PC-3 (cell line): Measurements from ENCODE around the gene CDH13. TPM values are rescaled to one million over a fixed set of nuclear protein-coding genes. Genes with fewer than 3 reads are reported as not detected.

Experiments used
- ATAC-seq: fragments of 200-7000 bp; cut with Tn5 transposase; 2 replicates; pipeline ENCODE4 v1.9.1; 2020; ENCODE audit warnings: mild to moderate bottlenecking, moderate library complexity
- BruUV-seq: library from RNA; stranded (reverse); fragments of 400-500 nt; replicated peaks from 2 replicates; lab custom pipeline; 2021; lab: Mats Ljungman, UMichigan
- CTCF ChIA-PET: fragments of 300-600 bp; sonication (Branson Sonifier 250); formaldehyde crosslinking; loops from one replicate; lab custom pipeline; 2022; ENCODE audit warnings: antibody characterized with exemption; lab: Charles Lee
- POLR2A ChIA-PET: fragments of 300-600 bp; sonication (Branson Sonifier 250); formaldehyde crosslinking; loops from one replicate; lab custom pipeline; 2022; ENCODE audit warnings: antibody characterized with exemption; ENCODE audit not compliant: unreplicated experiment; lab: Charles Lee
- DNase-seq: peaks from one replicate; pipeline ENCODE4 v3.0.0-alpha.2; 2015
- H2AFZ ChIP-seq: fragments of 300-600 bp; sonication (generic); 2 replicates; pipeline ENCODE4 v1.6.0; 2016; ENCODE audit warnings: antibody characterized with exemption, low read length
- H3F3A ChIP-seq: fragments of 300-600 bp; sonication (generic); one replicate; pipeline ENCODE4 v1.6.0; 2017; ENCODE audit warnings: antibody characterized with exemption, low read length, control low read depth, mild to moderate bottlenecking; ENCODE audit not compliant: unreplicated experiment
- H3K27ac ChIP-seq: fragments of 300-600 bp; sonication (generic); 2 replicates; pipeline ENCODE4 v1.5.1; 2016; ENCODE audit warnings: mild to moderate bottlenecking, low read length
- H3K27me3 ChIP-seq: fragments of 300-600 bp; sonication (generic); 2 replicates; pipeline ENCODE4 v1.6.1; 2016; ENCODE audit warnings: low read length, mixed read lengths
- H3K36me3 ChIP-seq: fragments of 300-600 bp; sonication (generic); 2 replicates; pipeline ENCODE4 v1.6.1; 2016; ENCODE audit warnings: low read depth, mixed run types, low read length, mixed read lengths
- H3K4me1 ChIP-seq: fragments of 300-600 bp; sonication (generic); 2 replicates; pipeline ENCODE4 v1.5.1; 2016; ENCODE audit warnings: low read length; ENCODE audit not compliant: insufficient read depth
- H3K4me2 ChIP-seq: fragments of 300-600 bp; sonication (generic); 2 replicates; pipeline ENCODE4 v1.6.0; 2016; ENCODE audit warnings: low read length
- H3K4me3 ChIP-seq: fragments of 300-600 bp; sonication (generic); 2 replicates; pipeline ENCODE4 v1.5.1; 2016; ENCODE audit warnings: mild to moderate bottlenecking, low read length, mixed read lengths
- H3K79me2 ChIP-seq: fragments of 300-600 bp; sonication (generic); 2 replicates; pipeline ENCODE4 v1.6.1; 2017; ENCODE audit warnings: low read length, mixed read lengths
- H3K9ac ChIP-seq: fragments of 300-600 bp; sonication (generic); 2 replicates; pipeline ENCODE4 v1.6.0; 2016; ENCODE audit warnings: mild to moderate bottlenecking, low read length
- H3K9me2 ChIP-seq: fragments of 300-600 bp; sonication (generic); replicated peaks from 2 replicates; pipeline ENCODE4 v1.6.1; 2016; ENCODE audit warnings: mixed run types, low read length, mixed read lengths
- H3K9me3 ChIP-seq: fragments of 300-600 bp; sonication (generic); 2 replicates; pipeline ENCODE4 v1.6.1; 2016; ENCODE audit warnings: low read length, mixed read lengths
- H4K20me1 ChIP-seq: fragments of 300-600 bp; sonication (generic); 2 replicates; pipeline ENCODE4 v1.6.1; 2016; ENCODE audit warnings: low read length, mixed read lengths
- CTCF ChIP-seq: fragments of 300-600 bp; sonication (generic); conservative IDR thresholded peaks from 2 replicates; pipeline ENCODE4 v1.5.1; 2017; ENCODE audit warnings: antibody characterized with exemption, low read depth, mild to moderate bottlenecking, low read length
- EZH2 ChIP-seq: fragments of 300-600 bp; sonication (generic); IDR thresholded peaks from one replicate; pipeline ENCODE4 v1.6.1; 2017; ENCODE audit warnings: antibody characterized with exemption, mild to moderate bottlenecking, low read length; ENCODE audit not compliant: unreplicated experiment
- EZH2phosphoT487 ChIP-seq: fragments of 300-600 bp; sonication (generic); IDR thresholded peaks from 2 replicates; pipeline ENCODE4 v1.6.1; 2018; ENCODE audit warnings: mild to moderate bottlenecking, antibody characterized with exemption, low read length, borderline replicate concordance
- intact Hi-C: fragments of 100-400 bp; cut with micrococcal nuclease; formaldehyde crosslinking; loops from 2 replicates; pipeline ENCODE4 v1.9.0; 2023
- total RNA-seq: library from RNA; depleted of rRNA; stranded (reverse); fragments of >200 nt; gene quantifications from 2 replicates; pipeline ENCODE4 v1.2.3, GENCODE V29; 2014

CDH13 gene
- total RNA-seq, 1 experiment from 2014 or later: 0.36 TPM

DNA sequence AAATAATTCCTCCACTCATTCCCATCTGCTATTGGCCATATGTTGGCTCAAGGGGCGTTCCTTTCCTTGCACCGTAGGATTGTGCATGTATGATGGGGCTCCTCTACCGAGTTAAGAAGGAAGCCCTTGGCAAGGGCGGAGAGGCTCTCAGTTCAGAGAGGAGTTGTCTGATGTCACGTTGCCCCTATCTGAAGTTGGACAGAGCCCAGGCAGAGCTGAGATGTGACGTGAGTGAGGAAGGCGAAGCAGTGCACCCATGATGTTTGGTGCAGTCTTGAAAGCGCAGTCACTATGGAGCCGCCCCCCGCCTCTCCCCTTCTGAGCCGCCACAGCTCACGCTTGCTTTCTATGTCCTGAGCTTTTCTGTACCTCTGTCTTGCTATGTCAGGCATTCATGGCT lies 40.7 kb downstream of the CDH13 start:
- Histone ChIP-seq H3K9me2 (no peaks in the 10 kb centered on the region), H3K27ac (no peak overlapping the region), H3K4me3 (no peak overlapping the region), H4K20me1 (no peaks in the 10 kb centered on the region), H3K9me3 (no peaks in the 10 kb centered on the region), H3K27me3 (peaks cover 33% of the 10 kb centered on the region), H3K4me1 (no peaks in the 10 kb centered on the region), H3F3A (no peaks in the 10 kb centered on the region), H2AFZ (no peak overlapping the region), H3K4me2 (no peak overlapping the region), H3K9ac (no peak overlapping the region), H3K36me3 (no peaks in the 10 kb centered on the region), H3K79me2 (no peaks in the 10 kb centered on the region)
- CTCF ChIA-PET: no interaction called here
- ATAC-seq: no peak
- no peak for DNase-seq
- POLR2A ChIA-PET: no interaction called here
- BruUV-seq: no TSS peak
- no peak for TF ChIP-seq CTCF
- no peak for TF ChIP-seq EZH2
- no peak for TF ChIP-seq EZH2phosphoT487
- intact Hi-C loops: no loop called here

DNA sequence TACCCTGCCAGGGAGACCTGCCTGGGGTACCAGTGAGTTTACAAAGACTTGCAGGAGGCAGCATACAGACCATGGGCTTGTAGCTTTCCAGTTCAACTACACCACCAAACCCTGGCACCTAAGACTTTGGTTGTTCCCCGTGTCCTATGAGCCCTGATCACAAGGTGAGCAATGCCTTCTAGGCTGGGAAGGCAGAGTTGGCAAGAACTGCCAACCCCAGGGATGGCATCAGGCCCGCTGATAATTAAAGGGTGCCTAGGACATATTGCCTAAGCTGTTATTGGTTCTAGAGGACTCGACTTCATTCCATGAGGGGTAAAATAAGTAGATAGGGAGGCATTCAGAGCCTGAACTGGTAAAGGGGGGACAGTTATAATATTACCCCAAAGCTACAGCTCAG lies 41.3 kb downstream of the CDH13 start:
- Histone ChIP-seq H3K27ac (no peak overlapping the region), H2AFZ (no peak overlapping the region), H3K9me3 (no peaks in the 10 kb centered on the region), H3K36me3 (no peaks in the 10 kb centered on the region), H3K27me3 (peaks cover 26% of the 10 kb centered on the region), H3K4me1 (no peaks in the 10 kb centered on the region), H3K9me2 (no peaks in the 10 kb centered on the region), H4K20me1 (no peaks in the 10 kb centered on the region), H3K4me2 (no peak overlapping the region), H3K9ac (no peak overlapping the region), H3F3A (no peaks in the 10 kb centered on the region), H3K4me3 (no peak overlapping the region), H3K79me2 (no peaks in the 10 kb centered on the region)
- ATAC-seq (no peak), DNase-seq (no peak)
- BruUV-seq: no TSS peak
- no peak for TF ChIP-seq EZH2
- no peak for TF ChIP-seq EZH2phosphoT487
- TF ChIP-seq CTCF: no peak
- ChIA-PET CTCF (no interaction called here), POLR2A (no interaction called here)
- intact Hi-C loops: no loop called here

- no peaks in the 10 kb centered on the region for H3K36me3 ChIP-seq
- no peaks in the 10 kb centered on the region for H3K4me1 ChIP-seq
- no peaks in the 10 kb centered on the region for H3F3A ChIP-seq
- no peaks in the 10 kb centered on the region for H3K79me2 ChIP-seq
- H2AFZ ChIP-seq: no peak overlapping the region
- CTCF ChIA-PET: no interaction called here
- no peak overlapping the region for H3K4me3 ChIP-seq
- DNase-seq (peak; percentile 3), ATAC-seq (no peak)
- no peaks in the 10 kb centered on the region for H4K20me1 ChIP-seq
- H3K27ac ChIP-seq: no peak overlapping the region
- peaks cover 20% of the 10 kb centered on the region for H3K27me3 ChIP-seq
- intact Hi-C loops: no loop called here
- H3K9me2 ChIP-seq: no peaks in the 10 kb centered on the region
- TF ChIP-seq EZH2: no peak
- TF ChIP-seq CTCF: peak; percentile 58
- TF ChIP-seq EZH2phosphoT487: no peak
- BruUV-seq: no TSS peak
- POLR2A ChIA-PET: no interaction called here
- H3K9ac ChIP-seq: no peak overlapping the region
- H3K9me3 ChIP-seq: no peaks in the 10 kb centered on the region
- no peak overlapping the region for H3K4me2 ChIP-seq
Observed at GRCh38 chr16:82671741-82672140, 45.0 kb downstream of the CDH13 start.
